ENCODE measurements around the gene STRBP.

The STRBP gene

GRCh38 chr9:123121457-123121856 is 146.9 kb downstream of the STRBP start:
- DNase-seq = no peak

- DNase-seq = no peak
Observed at GRCh38 chr9:123120953-123121352, 147.4 kb downstream of the STRBP start.

GRCh38 chr9:123120131-123120530 is 148.3 kb downstream of the STRBP start:
- DNase-seq = no peak

GRCh38 chr9:123119566-123119965 is 148.8 kb downstream of the STRBP start:
- DNase-seq = no peak

GRCh38 chr9:123116036-123116435 is 152.3 kb downstream of the STRBP start:
- DNase-seq = no peak

- DNase-seq = no peak
Observed at GRCh38 chr9:123115146-123115913, 153.1 kb downstream of the STRBP start.

- DNase-seq = no peak
Observed at GRCh38 chr9:123113185-123113584, 155.2 kb downstream of the STRBP start.

- DNase-seq = no peak
Observed at GRCh38 chr9:123112015-123112975, 156.1 kb downstream of the STRBP start.

GRCh38 chr9:123111427-123112014 is 156.9 kb downstream of the STRBP start:
- no peak for DNase-seq

- DNase-seq = no peak
Observed at GRCh38 chr9:123109540-123110279, 158.7 kb downstream of the STRBP start.

GRCh38 chr9:123108976-123109375 is 159.4 kb downstream of the STRBP start:
- DNase-seq = no peak

- no peak for DNase-seq
Observed at GRCh38 chr9:123107639-123108285, 160.6 kb downstream of the STRBP start.

- DNase-seq = no peak
Observed at GRCh38 chr9:123105490-123105889, 162.9 kb downstream of the STRBP start.

- DNase-seq = no peak
Observed at GRCh38 chr9:123104807-123105206, 163.6 kb downstream of the STRBP start.

GRCh38 chr9:123102375-123103113 is 165.8 kb downstream of the STRBP start:
- DNase-seq = no peak

GRCh38 chr9:123099548-123099947 is 168.8 kb downstream of the STRBP start:
- no peak for DNase-seq

GRCh38 chr9:123099042-123099441 is 169.3 kb downstream of the STRBP start:
- DNase-seq = no peak

- no peak for DNase-seq
Observed at GRCh38 chr9:123098096-123098459, 170.3 kb downstream of the STRBP start.

- DNase-seq = no peak
Observed at GRCh38 chr9:123097430-123098095, 170.8 kb downstream of the STRBP start.

- no peak for DNase-seq
Observed at GRCh38 chr9:123096987-123097386, 171.4 kb downstream of the STRBP start.

GRCh38 chr9:123093141-123093540 is 175.2 kb downstream of the STRBP start:
- DNase-seq = no peak
